HepG2 (cell line): ENCODE results near the gene CTNNA1. TPM values are rescaled to one million over a fixed set of nuclear protein-coding genes. Genes with fewer than 3 reads are reported as not detected.

Experiments
- ATAC-seq: fragments of 200-7000 bp; cut with Tn5 transposase; 3 replicates; pipeline ENCODE4 v1.9.1; 2020; ENCODE audit warnings: mild to moderate bottlenecking, moderate library complexity
- BruUV-seq: library from RNA; stranded (reverse); fragments of 400-500 nt; replicated peaks from 2 replicates; lab custom pipeline; 2021; lab: Mats Ljungman, UMichigan
- CTCF ChIA-PET: fragments of 300-600 bp; formaldehyde crosslinking; extraction: SDS; loops from one replicate; lab custom pipeline; 2021; ENCODE audit warnings: low total read pairs, inconsistent platforms, low intra/inter-chr PET ratio; lab: Yijun Ruan, JAX
- POLR2A ChIA-PET: fragments of 350-600 bp; sonication (Branson Sonifier 250); formaldehyde crosslinking; loops from one replicate; lab custom pipeline; 2020; ENCODE audit warnings: antibody characterized with exemption, inconsistent platforms; lab: Yijun Ruan, JAX
- DNase-seq: peaks from one replicate; pipeline ENCODE4 v3.0.0-alpha.2; 2015; ENCODE audit warnings: low spot score
- FAIRE-seq: peaks from 3 replicates; lab custom pipeline; 2011; peaks lifted over from hg19 to GRCh38; lab: Jason Lieb, UNC
- H2AFZ ChIP-seq: one replicate; pipeline ENCODE4 v1.6.1; 2011; ENCODE audit warnings: low read length, inconsistent platforms
- H3K27ac ChIP-seq: fragments of 300-600 bp; 3 replicates; pipeline ENCODE4 v1.8.0; 2011; ENCODE audit warnings: mixed run types, mild to moderate bottlenecking, mixed read lengths, low read length, inconsistent platforms; ENCODE audit not compliant: insufficient read depth; ENCODE audit errors: extremely low read length
- H3K27me3 ChIP-seq, 2 experiments: fragments of 200-600 bp in 1 of 2; 2 replicates in 1 of 2; 3 replicates in 1 of 2; pipeline versions ENCODE4 v1.6.0 to v1.8.0; 2011; ENCODE audit warnings: low read length in 2 of 2, mild to moderate bottlenecking in 2 of 2, moderate library complexity in 2 of 2, inconsistent platforms in 1 of 2; ENCODE audit not compliant: insufficient read depth in 2 of 2, control insufficient read depth in 1 of 2
- H3K36me3 ChIP-seq, 2 experiments: fragments of 200-600 bp in 1 of 2; replicated peaks in 1 of 2; 2 replicates in 1 of 2; 3 replicates in 1 of 2; pipeline versions ENCODE4 v1.5.1 to v1.8.0; 2011; ENCODE audit warnings: low read length in 2 of 2, inconsistent platforms in 1 of 2; ENCODE audit not compliant: insufficient read depth in 2 of 2, control insufficient read depth in 1 of 2
- H3K4me1 ChIP-seq: 2 replicates; pipeline ENCODE4 v1.5.1; 2012; ENCODE audit warnings: low read length, inconsistent platforms; ENCODE audit not compliant: insufficient read depth
- H3K4me2 ChIP-seq: 2 replicates; pipeline ENCODE4 v1.6.0; 2011; ENCODE audit warnings: low read depth, low read length, inconsistent platforms
- H3K4me3 ChIP-seq, 3 experiments: fragments of 200-600 bp in 1 of 3; sonication (generic), shearing (Covaris generic) in 1 of 3; replicated peaks in 1 of 3; 2 replicates each; pipeline ENCODE4 v1.5.1; 2011 to 2016; ENCODE audit warnings: low read length in 3 of 3, inconsistent platforms in 2 of 3, low read depth in 2 of 3, mild to moderate bottlenecking in 2 of 3, control low read depth in 1 of 3, mixed read lengths in 1 of 3; ENCODE audit not compliant: insufficient read depth in 1 of 3
- H3K79me2 ChIP-seq: one replicate; pipeline ENCODE4 v1.6.1; 2011; ENCODE audit warnings: low read length, inconsistent platforms; ENCODE audit not compliant: insufficient read depth
- H3K9ac ChIP-seq: 2 replicates; pipeline ENCODE4 v1.6.0; 2011; ENCODE audit warnings: mild to moderate bottlenecking, low read depth, low read length, inconsistent platforms; ENCODE audit not compliant: insufficient read depth
- H3K9me3 ChIP-seq: 2 replicates; pipeline ENCODE4 v1.5.1; 2012; ENCODE audit warnings: mild to moderate bottlenecking, low read length
- H4K20me1 ChIP-seq: 2 replicates; pipeline ENCODE4 v1.6.0; 2011; ENCODE audit warnings: inconsistent platforms, mild to moderate bottlenecking, low read length, moderate library complexity; ENCODE audit not compliant: insufficient read depth
- BCL6 ChIP-seq: IDR thresholded peaks from 2 replicates; pipeline ENCODE4 v1.6.1; 2016; ENCODE audit warnings: missing genetic modification reagents, missing compliant biosample characterization
- CHD2 ChIP-seq: IDR thresholded peaks from 2 replicates; pipeline ENCODE4 v1.6.1; 2011; ENCODE audit warnings: low read depth, low read length, improper control_type of control experiment
- ESRRA ChIP-seq: sonication (generic); formaldehyde crosslinking; IDR thresholded peaks from 2 replicates; pipeline ENCODE4 v1.5.1; 2020; ENCODE audit warnings: mild to moderate bottlenecking, low read depth, missing genetic modification reagents
- FOSL1 ChIP-seq: sonication (generic); formaldehyde crosslinking; IDR thresholded peaks from 2 replicates; pipeline ENCODE4 v1.9.0; 2021; ENCODE audit warnings: missing genetic modification reagents, borderline replicate concordance
- GTF3A ChIP-seq: sonication (generic); formaldehyde crosslinking; conservative IDR thresholded peaks from 2 replicates; pipeline ENCODE4 v1.4.0; 2020; ENCODE audit warnings: mild to moderate bottlenecking, missing genetic modification reagents
- KMT2B ChIP-seq: IDR thresholded peaks from 2 replicates; pipeline ENCODE4 v1.6.1; 2016; ENCODE audit warnings: missing genetic modification reagents, missing compliant biosample characterization
- POLR2A ChIP-seq, 2 experiments: IDR thresholded peaks; 2 replicates each; pipeline ENCODE4 v1.6.1; 2011; ENCODE audit warnings: low read depth in 2 of 2, low read length in 2 of 2, mild to moderate bottlenecking in 1 of 2, moderate library complexity in 1 of 2; ENCODE audit not compliant: insufficient read depth in 1 of 2
- TFE3 ChIP-seq: IDR thresholded peaks from 2 replicates; pipeline ENCODE4 v1.6.1; 2016
- ZNF12 ChIP-seq: sonication (generic); formaldehyde crosslinking; IDR thresholded peaks from 2 replicates; pipeline ENCODE4 v1.5.0; 2020; ENCODE audit warnings: missing genetic modification reagents
- ZNF251 ChIP-seq: sonication (generic); formaldehyde crosslinking; IDR thresholded peaks from 2 replicates; pipeline ENCODE4 v1.9.0; 2021; ENCODE audit warnings: mild to moderate bottlenecking, missing genetic modification reagents
- ZNF407 ChIP-seq: sonication (generic); formaldehyde crosslinking; IDR thresholded peaks from one replicate; pipeline ENCODE4 v1.5.1; 2020; ENCODE audit warnings: mild to moderate bottlenecking, missing genetic modification reagents; ENCODE audit errors: not compliant biosample characterization
- ZNF607 ChIP-seq: sonication (generic); formaldehyde crosslinking; IDR thresholded peaks from 2 replicates; pipeline ENCODE4 v1.5.1; 2020; ENCODE audit warnings: missing genetic modification reagents, mild to moderate bottlenecking, borderline replicate concordance
- ZNF619 ChIP-seq: sonication (generic); formaldehyde crosslinking; IDR thresholded peaks from 2 replicates; pipeline ENCODE4 v1.4.0; 2020; ENCODE audit warnings: mild to moderate bottlenecking, missing genetic modification reagents
- ZNF678 ChIP-seq: sonication (generic); formaldehyde crosslinking; IDR thresholded peaks from 2 replicates; pipeline ENCODE4 v1.4.0; 2020; ENCODE audit warnings: mild to moderate bottlenecking, missing genetic modification reagents
- ZNF839 ChIP-seq: sonication (generic); formaldehyde crosslinking; IDR thresholded peaks from 2 replicates; pipeline ENCODE4 v1.4.0; 2020; ENCODE audit warnings: missing genetic modification reagents, mild to moderate bottlenecking, borderline replicate concordance
- WGBS: methylation state at CpG from one replicate; pipeline ENCODE4 v1.1.6; 2017; ENCODE audit warnings: low lambda C conversion rate; 5-methylcytosine and 5-hydroxymethylcytosine counted together
- in situ Hi-C: cut with HindIII; loops from 2 replicates; pipeline ENCODE4 v1.10.0; 2017; ENCODE audit warnings: low pct_unique_long_range_greater_than_20kb; ENCODE audit not compliant: extremely low pct_ligation_motif_present
- intact Hi-C: fragments of 100-400 bp; cut with micrococcal nuclease; formaldehyde crosslinking; loops from one replicate; pipeline ENCODE4 v1.10.0; 2022; ENCODE audit not compliant: unreplicated experiment
- polyA plus RNA-seq, 8 experiments: library from polyadenylated mRNA; depleted of rRNA in 3 of 8; stranded (reverse) in 7 of 8; unstranded in 1 of 8; fragments of >200 nt; fragmentation: Illumina TruSeq in 4 of 8; extraction: Trizol in 4 of 8; gene quantifications; 2 replicates each; pipeline versions ENCODE4 v1.2.1 to v1.2.3, GENCODE V29; 2011 to 2016; ENCODE audit warnings: low read depth in 4 of 8, missing spikeins in 1 of 8, mixed read lengths in 1 of 8; ENCODE audit not compliant: insufficient read depth in 1 of 8
- total RNA-seq, 5 experiments: library from RNA; depleted of rRNA; stranded (reverse); fragments of >200 nt; fragmentation: Illumina TruSeq; extraction: Trizol; gene quantifications; 2 replicates each; pipeline ENCODE4 v1.2.3, GENCODE V29; 2016; ENCODE audit warnings: low read depth in 1 of 5
- TF ChIP-seq, protein P1 (sequence below): sonication (generic); formaldehyde crosslinking; IDR thresholded peaks from 2 replicates; pipeline ENCODE4 v1.8.0; 2022; ENCODE audit warnings: missing genetic modification reagents, mild to moderate bottlenecking, inconsistent platforms, borderline replicate concordance

CTNNA1 gene
- total and polyA plus RNA-seq, 2 of the 13 experiments (the other 11 are each of a cell fraction or from before 2014, with no cell fraction given): 66.8 to 162 TPM

DNA sequence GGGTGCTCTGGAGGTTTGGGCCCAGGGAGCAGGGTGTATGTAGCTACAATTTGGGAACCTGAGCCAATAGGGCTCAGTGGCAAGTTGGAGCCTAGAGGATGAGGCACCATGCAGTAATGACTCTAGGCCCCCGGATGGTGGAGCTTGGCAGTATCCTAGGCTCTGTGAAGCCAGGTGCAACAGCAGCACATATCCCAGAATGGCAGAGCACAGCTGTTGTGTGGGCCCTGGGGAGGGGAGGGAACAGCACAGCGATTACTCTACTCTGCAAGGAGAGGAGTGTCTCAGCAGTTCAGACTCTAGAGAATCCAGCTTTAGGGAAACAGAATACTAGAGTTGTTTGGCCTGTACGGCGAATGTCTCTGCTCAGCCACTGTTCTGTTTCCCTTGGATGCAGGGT, 65.9 kb downstream of the CTNNA1 start:
- peaks cover 6 to 33% of the 10 kb centered on the region in 2 experiments; a peak in 4 of 5 replicates for H3K36me3 ChIP-seq
- peaks cover 21% of the 10 kb centered on the region for H4K20me1 ChIP-seq
- WGBS: 100% methylated on average over 4 of the region's 4 CpGs
- FAIRE-seq: no peak
- no peaks in the 10 kb centered on the region for H3K4me1 ChIP-seq
- no peak overlapping the region for H3K4me3 ChIP-seq
- H3K9me3 ChIP-seq: no peaks in the 10 kb centered on the region
- BruUV-seq: no TSS peak
- peaks cover 39% of the 10 kb centered on the region for H3K79me2 ChIP-seq
- in situ Hi-C loops: no loop called here
- POLR2A ChIA-PET: no interaction called here
- no peaks in the 10 kb centered on the region for H3K27me3 ChIP-seq
- no peak overlapping the region for H3K27ac ChIP-seq
- no peak overlapping the region for H3K4me2 ChIP-seq
- no peak for DNase-seq
- CTCF ChIA-PET: no interaction called here
- intact Hi-C loops: no loop called here
- no peak overlapping the region for H2AFZ ChIP-seq
- no peak for ATAC-seq
- TF ChIP-seq ZNF12 (CRISPR knock-in tag): no peak
- TF ChIP-seq POLR2A (IDR thresholded peaks at IDR 0.05; ENCODE audit: insufficient read depth in 1 of 2, low read depth in 2 of 2, low read length in 2 of 2): no peak
- TF ChIP-seq KMT2B (CRISPR knock-in tag): no peak
- no peak for TF ChIP-seq ZNF619 (CRISPR knock-in tag)
- no peak for TF ChIP-seq ZNF251 (CRISPR knock-in tag)
- no peak for TF ChIP-seq BCL6 (CRISPR knock-in tag)
- TF ChIP-seq CHD2: no peak
- TF ChIP-seq GTF3A: no peak
- TF ChIP-seq ZNF607: no peak
- TF ChIP-seq ESRRA: no peak
- TF ChIP-seq, protein P1, sequence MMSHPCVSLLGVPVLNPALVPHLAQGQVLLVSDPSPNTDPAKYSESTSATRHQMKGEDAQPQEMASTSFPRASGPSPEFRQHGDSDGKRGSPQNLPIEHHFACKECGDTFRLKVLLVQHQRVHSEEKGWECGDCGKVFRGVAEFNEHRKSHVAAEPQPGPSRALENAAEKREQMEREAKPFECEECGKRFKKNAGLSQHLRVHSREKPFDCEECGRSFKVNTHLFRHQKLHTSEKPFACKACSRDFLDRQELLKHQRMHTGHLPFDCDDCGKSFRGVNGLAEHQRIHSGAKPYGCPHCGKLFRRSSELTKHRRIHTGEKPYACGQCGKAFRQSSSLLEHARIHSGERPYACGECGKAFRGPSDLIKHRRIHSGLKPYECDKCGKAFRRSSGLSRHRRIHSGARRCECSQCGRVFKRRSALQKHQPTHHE: no peak
- no peak for TF ChIP-seq ZNF839 (CRISPR knock-in tag)
- no peak for TF ChIP-seq ZNF407 (CRISPR knock-in tag)
- TF ChIP-seq FOSL1 (CRISPR knock-in tag): no peak
- TF ChIP-seq TFE3 (CRISPR knock-in tag): no peak
- no peak for TF ChIP-seq ZNF678 (CRISPR knock-in tag)
- no peak overlapping the region for H3K9ac ChIP-seq
